GM19193 (cell line): ENCODE measurements around the gene ARHGDIG.

ENCODE experiments used
- POLR2A ChIP-seq: IDR thresholded peaks from 4 replicates; pipeline ENCODE4 v1.6.1; 2011; ENCODE audit not compliant: insufficient read depth, insufficient read length; ENCODE audit errors: extremely low read depth

The ARHGDIG gene

GRCh38 chr16:283033-283805, 2.8 kb downstream of the ARHGDIG start, which contains the start of gene PDIA2:
PDIA2 (plus strand) TSS chr16:283164; CDS start chr16:283170, 6 bp downstream.
- TF ChIP-seq POLR2A: no peak

DNA sequence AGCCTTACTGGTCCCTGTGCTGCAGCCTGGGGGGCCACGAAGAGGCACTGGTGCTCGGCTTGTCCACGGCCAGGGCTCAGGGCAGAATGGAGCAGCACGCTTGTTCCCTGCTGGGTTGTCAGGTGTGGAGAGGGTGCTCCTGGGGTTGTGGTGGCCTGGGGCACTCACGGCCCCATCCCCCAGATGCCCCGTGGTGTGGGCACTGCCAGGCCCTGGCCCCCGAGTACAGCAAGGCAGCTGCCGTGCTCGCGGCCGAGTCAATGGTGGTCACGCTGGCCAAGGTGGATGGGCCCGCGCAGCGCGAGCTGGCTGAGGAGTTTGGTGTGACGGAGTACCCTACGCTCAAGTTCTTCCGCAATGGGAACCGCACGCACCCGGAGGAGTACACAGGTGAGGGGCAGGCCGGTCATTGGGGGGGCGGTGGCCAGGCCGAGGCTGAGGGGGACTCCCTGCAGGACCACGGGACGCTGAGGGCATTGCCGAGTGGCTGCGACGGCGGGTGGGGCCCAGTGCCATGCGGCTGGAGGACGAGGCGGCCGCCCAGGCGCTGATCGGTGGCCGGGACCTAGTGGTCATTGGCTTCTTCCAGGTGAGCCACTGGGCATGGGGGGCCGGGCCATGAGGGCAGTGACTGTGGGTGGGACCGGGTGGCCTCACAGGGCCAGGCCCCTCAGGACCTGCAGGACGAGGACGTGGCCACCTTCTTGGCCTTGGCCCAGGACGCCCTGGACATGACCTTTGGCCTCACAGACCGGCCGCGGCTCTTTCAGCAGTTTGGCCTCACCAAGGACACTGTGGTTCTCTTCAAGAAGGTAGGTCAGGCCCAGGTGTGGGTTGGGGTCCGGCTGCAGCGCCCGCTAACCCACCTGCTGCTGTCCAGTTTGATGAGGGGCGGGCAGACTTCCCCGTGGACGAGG, 4.1 kb downstream of the ARHGDIG start:
- TF ChIP-seq POLR2A: no peak

DNA sequence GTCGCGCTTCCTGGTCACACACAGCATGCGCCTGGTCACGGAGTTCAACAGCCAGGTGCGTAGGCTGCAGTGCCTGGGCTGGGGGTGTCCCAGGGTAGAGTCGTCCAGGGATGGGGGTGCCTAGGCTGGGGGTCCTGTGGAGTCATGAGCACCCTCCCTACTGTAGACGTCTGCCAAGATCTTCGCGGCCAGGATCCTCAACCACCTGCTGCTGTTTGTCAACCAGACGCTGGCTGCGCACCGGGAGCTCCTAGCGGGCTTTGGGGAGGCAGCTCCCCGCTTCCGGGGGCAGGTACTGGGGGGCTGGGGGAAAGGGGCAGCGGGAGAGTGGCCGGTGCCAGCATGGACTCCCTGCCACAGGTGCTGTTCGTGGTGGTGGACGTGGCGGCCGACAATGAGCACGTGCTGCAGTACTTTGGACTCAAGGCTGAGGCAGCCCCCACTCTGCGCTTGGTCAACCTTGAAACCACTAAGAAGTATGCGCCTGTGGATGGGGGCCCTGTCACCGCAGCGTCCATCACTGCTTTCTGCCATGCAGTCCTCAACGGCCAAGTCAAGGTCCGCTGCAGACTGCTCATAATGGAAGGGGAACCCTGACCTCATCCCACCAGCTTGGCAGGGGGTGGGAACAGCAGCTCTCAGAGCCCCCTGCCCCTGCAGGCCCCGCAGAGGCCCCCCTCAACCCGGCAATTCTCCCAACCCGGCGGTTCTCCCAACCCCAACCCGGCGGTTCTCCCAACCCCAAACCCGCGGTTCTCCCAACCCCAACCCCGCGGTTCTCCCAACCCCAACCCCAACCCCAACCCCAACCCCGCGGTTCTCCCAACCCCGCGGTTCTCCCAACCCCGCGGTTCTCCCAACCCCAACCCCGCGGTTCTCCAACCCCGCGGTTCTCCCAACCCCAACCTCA, 5.0 kb downstream of the ARHGDIG start:
- TF ChIP-seq POLR2A: no peak

DNA sequence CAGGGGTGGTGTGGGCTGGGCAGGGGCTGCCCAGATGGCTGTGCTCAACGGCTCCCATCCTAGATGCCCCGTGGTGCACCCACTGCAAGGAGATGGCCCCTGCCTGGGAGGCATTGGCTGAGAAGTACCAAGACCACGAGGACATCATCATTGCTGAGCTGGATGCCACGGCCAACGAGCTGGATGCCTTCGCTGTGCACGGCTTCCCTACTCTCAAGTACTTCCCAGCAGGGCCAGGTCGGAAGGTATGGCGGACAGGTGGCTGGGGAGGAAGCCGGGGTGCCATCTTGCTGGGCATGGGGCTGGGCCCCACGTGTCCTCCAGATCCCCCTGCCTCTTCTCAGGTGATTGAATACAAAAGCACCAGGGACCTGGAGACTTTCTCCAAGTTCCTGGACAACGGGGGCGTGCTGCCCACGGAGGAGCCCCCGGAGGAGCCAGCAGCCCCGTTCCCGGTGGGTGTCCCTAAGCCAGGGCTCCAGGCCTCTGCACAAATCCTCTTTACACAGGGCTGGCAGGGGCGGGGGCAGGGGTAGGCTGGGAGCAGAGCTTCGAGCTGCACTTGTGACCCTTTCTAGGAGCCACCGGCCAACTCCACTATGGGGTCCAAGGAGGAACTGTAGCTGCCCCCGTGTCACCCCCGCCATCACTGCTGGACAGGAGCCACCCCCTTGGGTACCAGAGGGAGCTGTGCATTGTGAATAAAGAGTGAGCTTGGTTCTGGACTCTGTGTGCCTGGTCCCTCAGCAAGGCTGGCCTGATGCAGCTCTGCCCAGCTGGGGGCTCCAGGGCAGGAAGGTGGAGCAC, 6.3 kb downstream of the ARHGDIG start:
- TF ChIP-seq POLR2A: no peak

DNA sequence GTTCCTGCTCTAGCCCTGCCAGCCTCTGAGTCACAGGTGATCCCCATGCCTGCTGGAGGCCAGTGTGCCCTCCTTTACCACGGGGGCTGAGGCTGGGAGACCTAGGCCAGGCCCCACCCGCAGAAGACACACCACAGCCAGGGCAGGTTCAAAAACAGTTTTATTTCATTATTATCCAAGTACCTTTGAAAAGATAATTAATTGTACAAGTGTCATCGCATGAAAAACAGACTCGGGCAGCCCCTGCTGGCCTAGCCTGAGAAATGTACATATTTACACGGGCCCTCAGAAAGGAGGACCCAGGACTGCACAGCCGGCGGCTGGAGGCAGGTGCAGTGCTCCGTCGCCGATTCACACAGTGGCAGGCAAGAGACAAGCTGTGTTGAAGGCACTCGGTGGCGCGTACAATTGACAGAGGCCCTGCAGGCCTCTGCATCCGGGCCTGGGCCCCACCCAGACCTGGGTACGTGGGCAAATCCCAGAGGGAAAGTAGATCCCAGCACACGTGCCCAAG, 7.0 kb downstream of the ARHGDIG start:
- no peak for TF ChIP-seq POLR2A

- no peak for TF ChIP-seq POLR2A
Measured at GRCh38 chr16:287981-288920, 7.9 kb downstream of the ARHGDIG start.

DNA sequence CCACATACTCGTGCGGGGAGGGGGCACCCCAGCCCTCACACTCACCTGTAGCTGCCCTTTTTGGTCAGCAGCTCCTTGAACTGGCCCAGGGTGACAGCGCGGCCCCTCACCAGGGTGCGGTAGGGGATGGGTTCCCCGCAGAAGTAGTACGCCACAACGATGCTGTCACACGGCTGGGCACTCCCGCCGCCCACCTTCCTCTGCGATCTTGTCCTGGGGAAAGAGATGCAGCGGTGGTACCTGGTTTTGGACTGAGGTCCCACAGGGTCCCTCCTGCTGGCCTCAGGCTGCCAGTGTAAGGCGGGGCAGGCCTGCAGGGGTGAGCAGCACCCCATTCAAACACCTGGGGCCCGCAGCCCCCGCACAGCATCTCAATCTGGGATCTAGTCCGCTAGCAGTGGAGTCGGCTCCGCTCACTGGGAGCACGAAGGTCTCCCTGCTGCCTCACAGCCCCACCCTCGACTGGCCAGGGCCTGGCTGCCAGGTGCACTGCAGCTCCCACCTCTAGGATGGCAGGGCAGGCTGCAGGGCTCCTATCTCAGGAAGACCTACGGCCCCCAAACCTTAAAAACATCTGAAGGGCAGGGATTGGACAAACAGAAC, 9.1 kb downstream of the ARHGDIG start:
- TF ChIP-seq POLR2A: no peak

GRCh38 chr16:290015-290680, 9.8 kb downstream of the ARHGDIG start:
- no peak for TF ChIP-seq POLR2A

GRCh38 chr16:290681-291405, 10.5 kb downstream of the ARHGDIG start:
- no peak for TF ChIP-seq POLR2A

DNA sequence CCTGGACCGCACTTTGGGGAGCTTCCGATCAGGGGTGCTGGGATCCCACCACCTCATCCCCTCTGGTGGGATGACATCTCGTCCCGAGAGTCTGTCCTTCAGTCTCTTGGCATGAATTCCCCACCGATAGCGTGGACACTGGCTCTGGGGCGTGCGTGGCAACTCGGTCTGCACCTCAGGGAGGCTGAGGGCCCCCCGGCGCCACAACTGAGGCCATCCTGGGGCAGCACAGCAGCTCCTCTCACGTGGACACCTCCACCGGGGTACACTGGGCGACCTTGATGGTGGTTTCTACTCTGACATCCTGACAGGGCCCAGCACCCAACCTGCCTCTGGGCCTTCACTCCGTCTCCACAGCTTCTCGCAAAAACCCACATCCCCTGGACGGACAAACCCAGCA, 11.1 kb downstream of the ARHGDIG start:
- TF ChIP-seq POLR2A: no peak

- no peak for TF ChIP-seq POLR2A
Measured at GRCh38 chr16:293043-293775, 12.8 kb downstream of the ARHGDIG start.

DNA sequence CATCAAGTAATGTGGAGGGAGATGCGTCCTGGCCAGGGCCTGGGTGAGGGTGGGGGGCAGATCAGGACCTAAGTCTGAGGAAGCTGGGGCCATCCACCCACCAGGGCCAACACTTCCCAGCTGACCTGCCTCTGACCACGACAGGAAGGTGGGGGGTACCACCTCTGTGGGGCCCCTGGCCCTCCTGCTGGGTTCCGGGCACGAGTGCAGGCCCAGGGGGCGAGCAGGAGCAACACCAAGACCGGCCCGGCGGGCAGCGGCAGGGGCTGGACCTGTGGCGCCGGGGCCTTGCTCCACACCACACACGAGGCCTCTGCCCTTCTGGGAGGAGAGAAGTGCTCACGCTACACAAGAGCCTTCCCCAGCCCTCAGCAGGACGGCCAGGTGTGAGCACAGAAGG, 15.9 kb downstream of the ARHGDIG start:
- TF ChIP-seq POLR2A: no peak
